OCI-LY1 (cell line): ENCODE results near the gene ZNF554.

Source experiments
- H2AFZ ChIP-seq: fragments of 200-600 bp; sonication (generic), shearing (Covaris generic); 2 replicates; pipeline ENCODE4 v1.6.0; 2014; ENCODE audit warnings: antibody characterized with exemption, mild to moderate bottlenecking, low read length
- H3F3A ChIP-seq: fragments of 200-600 bp; sonication (generic), shearing (Covaris generic); 2 replicates; pipeline ENCODE4 v1.6.0; 2014; ENCODE audit warnings: mild to moderate bottlenecking, antibody characterized with exemption, low read length, moderate library complexity; ENCODE audit not compliant: insufficient read depth
- H3K27ac ChIP-seq: fragments of 200-600 bp; sonication (generic); 2 replicates; pipeline ENCODE4 v1.5.1; 2014; ENCODE audit warnings: low read length, mixed run types, mild to moderate bottlenecking, low read depth; ENCODE audit not compliant: poor library complexity, severe bottlenecking
- H3K27me3 ChIP-seq: fragments of 200-600 bp; sonication (generic); 2 replicates; pipeline ENCODE4 v1.6.0; 2014; ENCODE audit warnings: antibody characterized with exemption, mild to moderate bottlenecking, low read length, moderate library complexity; ENCODE audit not compliant: insufficient read depth
- H3K36me3 ChIP-seq: fragments of 200-600 bp; sonication (generic); 2 replicates; pipeline ENCODE4 v1.6.1; 2014; ENCODE audit warnings: mild to moderate bottlenecking, antibody characterized with exemption, low read length, moderate library complexity, mixed read lengths; ENCODE audit not compliant: insufficient read depth
- H3K4me1 ChIP-seq: fragments of 200-600 bp; sonication (generic); 2 replicates; pipeline ENCODE4 v1.5.1; 2014; ENCODE audit warnings: mild to moderate bottlenecking, low read length, moderate library complexity; ENCODE audit not compliant: insufficient read depth, severe bottlenecking
- H3K4me2 ChIP-seq: fragments of 200-600 bp; sonication (generic), shearing (Covaris generic); 2 replicates; pipeline ENCODE4 v1.6.1; 2014; ENCODE audit warnings: low read length
- H3K4me3 ChIP-seq: fragments of 200-600 bp; sonication (generic); 2 replicates; pipeline ENCODE4 v1.5.1; 2014; ENCODE audit warnings: low read length, low read depth, mild to moderate bottlenecking, mixed read lengths; ENCODE audit not compliant: poor library complexity, severe bottlenecking
- H3K79me2 ChIP-seq: fragments of 200-600 bp; shearing (Covaris generic); 2 replicates; pipeline ENCODE4 v1.6.1; 2016; ENCODE audit warnings: mixed run types, low read length, mixed read lengths; ENCODE audit not compliant: insufficient read depth
- H3K9ac ChIP-seq: fragments of 200-600 bp; sonication (generic), shearing (Covaris generic); 2 replicates; pipeline ENCODE4 v1.6.1; 2014; ENCODE audit warnings: mild to moderate bottlenecking, low read length, mixed read lengths
- H3K9me2 ChIP-seq: fragments of 200-600 bp; sonication (generic), shearing (Covaris generic); 2 replicates; pipeline ENCODE4 v1.6.1; 2014; ENCODE audit warnings: low read depth, mild to moderate bottlenecking, low read length, mixed read lengths
- H3K9me3 ChIP-seq: fragments of 200-600 bp; shearing (Covaris generic); 2 replicates; pipeline ENCODE4 v1.6.1; 2014; ENCODE audit warnings: low read length, mixed read lengths
- H4K20me1 ChIP-seq: fragments of 200-600 bp; sonication (generic), shearing (Covaris generic); 2 replicates; pipeline ENCODE4 v1.6.0; 2016; ENCODE audit warnings: mild to moderate bottlenecking, low read length; ENCODE audit not compliant: insufficient read depth
- EZH2 ChIP-seq: fragments of 200-600 bp; sonication (generic), shearing (Covaris generic); IDR thresholded peaks from 2 replicates; pipeline ENCODE4 v1.8.0; 2017; ENCODE audit warnings: borderline replicate concordance, mixed run types, mild to moderate bottlenecking, antibody characterized with exemption, low read length, moderate library complexity, mixed read lengths
- TF ChIP-seq, protein P1 (sequence below): fragments of 200-600 bp; sonication (generic), shearing (Covaris generic); IDR thresholded peaks from 2 replicates; pipeline ENCODE4 v1.5.1; 2017; ENCODE audit warnings: mild to moderate bottlenecking, antibody characterized with exemption, low read length, moderate library complexity, mixed read lengths

Gene ZNF554

DNA sequence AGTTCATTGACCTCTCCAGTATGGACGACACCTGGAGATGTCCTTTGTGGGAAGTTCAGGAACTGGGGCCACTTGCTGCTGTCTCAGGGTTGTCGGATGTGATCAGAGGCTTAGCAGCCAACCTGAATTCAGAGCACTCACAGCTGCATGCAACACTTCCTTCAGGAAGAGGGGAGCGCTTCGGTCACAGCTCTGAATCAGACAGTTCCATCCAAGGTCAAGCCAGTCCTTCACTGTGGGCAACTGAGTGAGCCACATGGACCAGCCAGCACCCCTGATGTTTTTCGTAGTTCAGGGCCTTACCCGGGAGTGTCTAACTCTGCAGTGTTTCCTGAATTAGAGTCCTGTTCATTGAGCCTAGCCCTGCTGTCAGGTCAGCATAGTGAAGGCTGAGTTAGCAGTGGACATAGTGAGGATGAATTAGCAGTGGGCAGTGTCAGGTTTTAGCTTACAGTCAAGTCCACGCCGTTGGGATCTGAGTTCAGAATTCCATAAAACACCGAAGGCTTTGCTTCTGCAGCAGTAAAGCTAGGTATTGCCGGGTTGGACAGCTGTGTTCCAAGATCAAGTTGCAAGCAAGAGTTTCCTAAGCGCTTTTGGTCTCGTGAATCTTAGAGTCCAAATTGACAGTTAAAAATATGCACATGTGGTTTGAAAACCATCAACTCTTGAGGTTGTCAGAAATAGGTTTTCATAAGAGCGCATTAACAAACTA is 26.7 kb downstream of the ZNF554 start:
- peaks cover 2% of the 10 kb centered on the region for H3K36me3 ChIP-seq

DNA sequence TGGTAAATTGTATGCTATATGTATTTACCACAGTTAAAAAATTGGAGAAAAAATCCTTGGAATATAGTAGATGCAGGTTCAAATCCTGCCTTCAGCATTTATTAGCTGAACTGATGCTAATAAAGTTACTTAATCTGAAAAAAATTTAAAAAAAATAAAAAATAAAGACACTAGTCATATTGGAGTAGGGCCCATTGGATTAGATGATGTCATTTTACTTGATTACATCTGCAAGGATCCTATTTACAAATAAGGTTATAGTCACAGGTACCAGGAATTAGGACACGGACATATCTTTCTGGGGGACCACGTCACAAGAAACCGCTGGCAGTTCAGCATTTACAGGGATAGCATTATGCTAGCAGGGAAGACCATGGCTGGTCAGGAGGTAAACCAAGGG is 27.8 kb downstream of the ZNF554 start:
- H4K20me1 ChIP-seq, result no peaks in the 10 kb centered on the region
- no peak overlapping the region for H3K27ac ChIP-seq
- no peak overlapping the region for H3K4me3 ChIP-seq
- no peaks in the 10 kb centered on the region for H3K4me1 ChIP-seq
- no peak overlapping the region for H3K9ac ChIP-seq
- no peaks in the 10 kb centered on the region for H3K79me2 ChIP-seq
- H3K4me2 ChIP-seq, result no peak overlapping the region
- peaks cover 21% of the 10 kb centered on the region for H3K9me3 ChIP-seq
- TF ChIP-seq, protein P1, sequence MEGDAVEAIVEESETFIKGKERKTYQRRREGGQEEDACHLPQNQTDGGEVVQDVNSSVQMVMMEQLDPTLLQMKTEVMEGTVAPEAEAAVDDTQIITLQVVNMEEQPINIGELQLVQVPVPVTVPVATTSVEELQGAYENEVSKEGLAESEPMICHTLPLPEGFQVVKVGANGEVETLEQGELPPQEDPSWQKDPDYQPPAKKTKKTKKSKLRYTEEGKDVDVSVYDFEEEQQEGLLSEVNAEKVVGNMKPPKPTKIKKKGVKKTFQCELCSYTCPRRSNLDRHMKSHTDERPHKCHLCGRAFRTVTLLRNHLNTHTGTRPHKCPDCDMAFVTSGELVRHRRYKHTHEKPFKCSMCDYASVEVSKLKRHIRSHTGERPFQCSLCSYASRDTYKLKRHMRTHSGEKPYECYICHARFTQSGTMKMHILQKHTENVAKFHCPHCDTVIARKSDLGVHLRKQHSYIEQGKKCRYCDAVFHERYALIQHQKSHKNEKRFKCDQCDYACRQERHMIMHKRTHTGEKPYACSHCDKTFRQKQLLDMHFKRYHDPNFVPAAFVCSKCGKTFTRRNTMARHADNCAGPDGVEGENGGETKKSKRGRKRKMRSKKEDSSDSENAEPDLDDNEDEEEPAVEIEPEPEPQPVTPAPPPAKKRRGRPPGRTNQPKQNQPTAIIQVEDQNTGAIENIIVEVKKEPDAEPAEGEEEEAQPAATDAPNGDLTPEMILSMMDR, result no peak
- no peak for TF ChIP-seq EZH2
- H2AFZ ChIP-seq, result no peak overlapping the region
- no peaks in the 10 kb centered on the region for H3K9me2 ChIP-seq
- no peaks in the 10 kb centered on the region; the same call in 1 of the 2 replicates for H3K27me3 ChIP-seq
- H3F3A ChIP-seq, result no peaks in the 10 kb centered on the region
- peaks cover 14% of the 10 kb centered on the region for H3K36me3 ChIP-seq

More for the DNA sequence above, 26.7 kb downstream of the ZNF554 start:
- Histone ChIP-seq H2AFZ (no peak overlapping the region), H4K20me1 (no peaks in the 10 kb centered on the region), H3K9ac (no peak overlapping the region), H3K4me1 (peaks cover 6% of the 10 kb centered on the region), H3K79me2 (no peaks in the 10 kb centered on the region), H3F3A (no peaks in the 10 kb centered on the region), H3K27me3 (no peaks in the 10 kb centered on the region; the same call in 1 of the 2 replicates), H3K4me3 (no peak overlapping the region), H3K4me2 (no peak overlapping the region), H3K9me2 (no peaks in the 10 kb centered on the region), H3K9me3 (peaks cover 13% of the 10 kb centered on the region; the same call in 1 of the 2 replicates), H3K27ac (no peak overlapping the region)
- TF ChIP-seq EZH2, result no peak
- TF ChIP-seq, protein P1, result no peak

DNA sequence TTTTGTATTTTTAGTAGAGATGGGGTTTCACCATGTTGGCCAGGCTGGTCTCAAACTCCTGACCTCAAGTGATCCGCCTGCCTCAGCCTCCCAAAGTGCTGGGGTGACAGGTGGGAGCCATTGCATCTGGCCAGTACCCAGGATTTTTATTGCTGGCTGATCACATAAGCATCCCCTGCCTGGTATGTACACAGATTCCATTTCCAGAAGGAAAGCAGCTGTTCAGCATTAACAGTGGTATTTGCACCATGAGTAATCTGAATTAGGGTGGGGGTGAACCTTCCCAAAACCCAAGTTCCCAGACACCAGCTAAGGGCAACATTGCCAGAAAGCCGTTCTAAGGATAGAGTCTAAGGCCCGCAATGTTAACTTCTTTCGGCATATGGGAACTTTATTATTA is 28.9 kb downstream of the ZNF554 start:
- Histone ChIP-seq H3K4me1 (no peaks in the 10 kb centered on the region), H3K4me2 (no peak overlapping the region), H3K9me3 (peaks cover 32% of the 10 kb centered on the region), H3K9me2 (no peaks in the 10 kb centered on the region), H3K9ac (no peak overlapping the region), H3K79me2 (no peaks in the 10 kb centered on the region), H3K27ac (no peak overlapping the region), H3F3A (no peaks in the 10 kb centered on the region), H3K27me3 (no peaks in the 10 kb centered on the region; the same call in 1 of the 2 replicates), H3K36me3 (peaks cover 25% of the 10 kb centered on the region), H2AFZ (no peak overlapping the region), H3K4me3 (no peak overlapping the region), H4K20me1 (no peaks in the 10 kb centered on the region)
- TF ChIP-seq, protein P1, result no peak
- no peak for TF ChIP-seq EZH2
